K562 (cell line): ENCODE data around the gene KCP. TPM values are rescaled to one million over a fixed set of nuclear protein-coding genes. Genes with fewer than 3 reads are reported as not detected.
A peak's percentile ranks its signal among the peaks of the same experiment; 100 is the strongest.

ENCODE experiments used
- ADNP ChIP-seq: fragments of 200-800 bp; sonication (Bioruptor generic); IDR thresholded peaks from 2 replicates; pipeline ENCODE4 v1.6.1; 2016; ENCODE audit warnings: missing genetic modification characterization, missing compliant biosample characterization
- ARID1B ChIP-seq: fragments of 450-650 bp; IDR thresholded peaks from 2 replicates; pipeline ENCODE4 v1.6.1; 2016; ENCODE audit warnings: antibody characterized with exemption, mild to moderate bottlenecking, inconsistent platforms
- BHLHE40 ChIP-seq: IDR thresholded peaks from 2 replicates; pipeline ENCODE4 v1.6.1; 2011; ENCODE audit warnings: low read length, improper control_type of control experiment
- CREB5 ChIP-seq: fragments of 250-450 bp; sonication (Bioruptor Pico); IDR thresholded peaks from 2 replicates; pipeline ENCODE4 v1.5.0; 2020; ENCODE audit warnings: mild to moderate bottlenecking
- FOS ChIP-seq: IDR thresholded peaks from 3 replicates; pipeline ENCODE4 v1.6.1; 2011; ENCODE audit not compliant: insufficient read length; ENCODE audit errors: extremely low read depth
- GTF2E2 ChIP-seq: fragments of 200-800 bp; sonication (Bioruptor generic); IDR thresholded peaks from 2 replicates; pipeline ENCODE4 v1.6.1; 2016; ENCODE audit warnings: missing genetic modification characterization, missing compliant biosample characterization
- HDAC6 ChIP-seq: IDR thresholded peaks from 2 replicates; pipeline ENCODE4 v1.6.1; 2012; ENCODE audit warnings: low read depth, mild to moderate bottlenecking, control low read depth, inconsistent platforms, low read length, moderate library complexity
- IFI16 ChIP-seq: fragments of 250-450 bp; sonication (Bioruptor Pico); IDR thresholded peaks from 2 replicates; pipeline ENCODE4 v2.1.2; 2022; ENCODE audit warnings: mild to moderate bottlenecking, inconsistent platforms
- NFIX ChIP-seq: fragments of 250-450 bp; sonication (Bioruptor Pico); IDR thresholded peaks from 2 replicates; pipeline ENCODE4 v1.4.0; 2020; ENCODE audit warnings: low read depth, mild to moderate bottlenecking, moderate library complexity
- POLR2B ChIP-seq: fragments of 450-650 bp; IDR thresholded peaks from 2 replicates; pipeline ENCODE4 v1.6.1; 2018; ENCODE audit warnings: low read depth; ENCODE audit not compliant: partially characterized antibody
- POLR2H ChIP-seq: IDR thresholded peaks from 2 replicates; pipeline ENCODE4 v1.6.1; 2016; ENCODE audit warnings: missing genetic modification characterization, low read depth, mild to moderate bottlenecking, control low read depth, missing compliant biosample characterization, moderate library complexity
- RFX1 ChIP-seq: fragments of 450-650 bp; IDR thresholded peaks from 2 replicates; pipeline ENCODE4 v1.6.1; 2016; ENCODE audit warnings: mild to moderate bottlenecking, moderate library complexity
- SMAD1 ChIP-seq: fragments of 150-350 bp; IDR thresholded peaks from 2 replicates; pipeline ENCODE4 v1.6.1; 2014; ENCODE audit warnings: low read length, low read depth; ENCODE audit not compliant: partially characterized antibody
- SMAD3 ChIP-seq: fragments of 450-650 bp; formaldehyde crosslinking; conservative IDR thresholded peaks from 2 replicates; pipeline ENCODE4 v1.4.0; 2020; ENCODE audit warnings: mild to moderate bottlenecking
- ZNF175 ChIP-seq: fragments of 200-800 bp; sonication (Bioruptor generic); IDR thresholded peaks from 2 replicates; pipeline ENCODE4 v1.6.1; 2016; ENCODE audit warnings: low read depth, mild to moderate bottlenecking, missing genetic modification characterization, missing compliant biosample characterization
- ZNF324 ChIP-seq: fragments of 250-450 bp; sonication (Bioruptor Pico); IDR thresholded peaks from 2 replicates; pipeline ENCODE4 v1.4.0; 2020; ENCODE audit warnings: mild to moderate bottlenecking
- ZNF407 ChIP-seq: fragments of 450-650 bp; IDR thresholded peaks from 2 replicates; pipeline ENCODE4 v1.6.1; 2016; ENCODE audit warnings: low read depth
- polyA plus RNA-seq, 8 experiments: library from polyadenylated mRNA; depleted of rRNA in 4 of 8; stranded (reverse) in 5 of 8; unstranded in 3 of 8; fragments of >200 nt; fragmentation: Nextera tagmentation in 2 of 8; fragmentation: Illumina TruSeq in 1 of 8; extraction: Ambion mirVana in 2 of 8; extraction: Trizol in 1 of 8; gene quantifications; 2 replicates each; pipeline versions ENCODE4 v1.2.1 to v1.2.3, GENCODE V29; 2011 to 2014; ENCODE audit warnings: inconsistent platforms in 1 of 8, missing spikeins in 1 of 8
- total RNA-seq, 7 experiments: library from RNA; depleted of rRNA in 6 of 7; stranded (reverse); fragments of >200 nt in 6 of 7; fragmentation: Illumina TruSeq in 2 of 7; extraction: Trizol in 2 of 7; gene quantifications; 2 replicates each; pipeline versions ENCODE4 v1.2.1 to v1.2.3, GENCODE V29; 2011 to 2021; ENCODE audit warnings: low replicate concordance in 1 of 7
- TF ChIP-seq, protein P1 (sequence below): fragments of 250-450 bp; sonication (Bioruptor Pico); IDR thresholded peaks from 2 replicates; pipeline ENCODE4 v1.4.0; 2020; ENCODE audit warnings: mild to moderate bottlenecking

The KCP gene
- total and polyA plus RNA-seq, 9 of the 15 experiments (the other 6 are each of a cell fraction or from before 2014, with no cell fraction given) = 0.06 to 0.17 (median 0.12) TPM; not detected in 3

GRCh38 chr7:128888039-128888755 lies 22.3 kb downstream of the KCP start (continued):
- TF ChIP-seq SMAD1 (no peak), ARID1B (no peak), CREB5 (CRISPR knock-in tag) (no peak), BHLHE40 (no peak), RFX1 (no peak), ZNF407 (no peak), POLR2B (no peak), POLR2H (no peak), ZNF175 (no peak), ADNP (tag) (peak; percentile 70; the same call in 1 of the 2 replicates), GTF2E2 (tag) (no peak), NFIX (no peak), SMAD3 (CRISPR knock-in tag) (no peak), ZNF324 (CRISPR knock-in tag) (no peak), HDAC6 (no peak), IFI16 (no peak), FOS (no peak)
- TF ChIP-seq, protein P1, sequence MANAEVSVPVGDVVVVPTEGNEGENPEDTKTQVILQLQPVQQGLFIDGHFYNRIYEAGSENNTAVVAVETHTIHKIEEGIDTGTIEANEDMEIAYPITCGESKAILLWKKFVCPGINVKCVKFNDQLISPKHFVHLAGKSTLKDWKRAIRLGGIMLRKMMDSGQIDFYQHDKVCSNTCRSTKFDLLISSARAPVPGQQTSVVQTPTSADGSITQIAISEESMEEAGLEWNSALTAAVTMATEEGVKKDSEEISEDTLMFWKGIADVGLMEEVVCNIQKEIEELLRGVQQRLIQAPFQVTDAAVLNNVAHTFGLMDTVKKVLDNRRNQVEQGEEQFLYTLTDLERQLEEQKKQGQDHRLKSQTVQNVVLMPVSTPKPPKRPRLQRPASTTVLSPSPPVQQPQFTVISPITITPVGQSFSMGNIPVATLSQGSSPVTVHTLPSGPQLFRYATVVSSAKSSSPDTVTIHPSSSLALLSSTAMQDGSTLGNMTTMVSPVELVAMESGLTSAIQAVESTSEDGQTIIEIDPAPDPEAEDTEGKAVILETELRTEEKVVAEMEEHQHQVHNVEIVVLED (CRISPR knock-in tag) = no peak
